Occipital lobe (tissue), 2 donors: ENCODE measurements around the gene MRPL45. TPM values are rescaled to one million over a fixed set of nuclear protein-coding genes. Genes with fewer than 3 reads are reported as not detected.

ENCODE experiments used
- DNase-seq: peaks from one replicate; lab custom pipeline; 2025; lab: John Stamatoyannopoulos, UW
- total RNA-seq: library from RNA; depleted of rRNA; stranded (reverse); fragments of >200 nt; gene quantifications from one replicate; pipeline ENCODE4 v1.2.3, GENCODE V29; 2014

Gene MRPL45
- total RNA-seq, 1 donor from 2014 or later: 33.8 TPM

DNA sequence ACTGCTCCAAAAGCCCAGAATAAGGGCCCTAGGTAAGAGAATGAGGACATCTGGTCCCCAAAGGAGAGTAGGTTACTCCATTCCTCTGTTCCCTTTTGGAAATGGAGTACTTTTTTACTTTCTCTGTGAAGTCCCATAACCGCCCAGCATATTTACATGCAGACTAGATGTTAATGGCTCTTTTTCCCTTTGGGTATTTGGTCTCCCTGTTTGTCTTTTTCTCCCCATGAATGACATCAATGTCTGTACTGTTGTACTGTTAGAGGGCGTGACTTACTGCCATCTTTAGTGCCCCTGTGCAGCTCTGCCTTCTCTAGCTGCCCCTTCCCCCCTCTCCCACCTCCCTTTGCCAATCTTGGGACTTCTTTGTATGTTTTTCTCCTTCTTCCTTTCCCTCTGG is 27.8 kb downstream of the MRPL45 start:
- no peak for DNase-seq

- no peak for DNase-seq
Measured at GRCh38 chr17:38325221-38325851, 28.4 kb downstream of the MRPL45 start.

DNA sequence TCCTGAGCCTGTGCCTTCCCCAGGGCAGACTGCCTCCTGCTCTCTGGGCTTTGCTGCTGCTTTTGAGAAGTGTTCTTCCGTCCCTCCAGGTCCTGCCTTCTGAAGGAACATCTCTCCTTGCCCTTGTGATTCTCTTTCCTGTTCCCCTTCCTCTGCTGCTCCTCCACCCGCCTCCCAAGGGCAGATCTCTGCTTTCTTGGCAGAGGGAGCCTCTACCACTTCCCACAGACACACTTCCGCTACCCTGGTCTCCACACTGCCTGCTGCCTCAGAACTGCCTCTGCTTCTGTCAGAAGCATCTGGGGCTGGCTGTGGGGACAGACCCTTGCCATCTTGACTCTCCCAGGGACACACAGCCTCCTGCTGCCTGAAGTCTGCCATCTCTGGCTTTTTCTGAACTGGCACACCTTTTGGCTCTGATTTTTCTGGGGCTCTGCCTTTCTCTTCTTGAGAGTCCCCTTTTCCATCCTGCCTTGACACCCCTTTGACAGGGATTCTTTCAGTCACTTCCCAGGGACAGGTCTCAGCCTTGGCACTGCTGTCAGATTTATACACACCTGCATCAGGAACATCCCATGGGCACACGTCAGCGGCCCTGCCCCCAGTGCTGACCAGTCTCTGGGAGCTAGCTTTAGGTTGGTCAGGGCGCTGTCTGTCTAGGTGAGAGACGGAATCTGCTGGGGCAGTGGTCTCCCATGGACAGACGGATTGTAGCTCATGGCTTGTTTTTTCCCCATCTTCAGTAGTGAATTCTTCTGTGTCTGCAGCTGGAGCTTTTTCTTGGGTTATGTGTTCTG is 30.2 kb downstream of the MRPL45 start:
- no peak for DNase-seq

- no peak for DNase-seq
Measured at GRCh38 chr17:38327936-38328335, 31.0 kb downstream of the MRPL45 start.

DNA sequence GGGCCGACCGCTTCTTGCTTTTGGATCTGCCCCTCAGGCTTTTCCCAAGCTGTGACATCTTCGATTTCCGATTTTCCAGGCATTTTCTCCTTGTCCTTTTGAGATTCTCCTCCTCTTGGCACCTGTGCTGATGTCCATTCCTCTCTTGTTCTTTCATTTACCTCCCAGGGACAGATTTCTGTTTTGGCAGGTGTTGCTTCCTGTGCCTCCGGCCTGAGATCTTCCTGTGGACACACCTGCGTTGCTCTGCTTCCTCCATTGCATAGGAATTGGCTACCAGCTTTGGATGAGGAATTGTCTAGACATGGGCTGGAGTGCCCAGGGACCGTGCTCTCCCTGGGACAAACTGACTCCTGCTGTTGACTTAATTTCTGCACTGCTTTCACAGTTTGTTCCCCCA is 31.7 kb downstream of the MRPL45 start:
- no peak for DNase-seq

GRCh38 chr17:38329284-38329683 is 32.3 kb downstream of the MRPL45 start:
- DNase-seq: no peak

DNA sequence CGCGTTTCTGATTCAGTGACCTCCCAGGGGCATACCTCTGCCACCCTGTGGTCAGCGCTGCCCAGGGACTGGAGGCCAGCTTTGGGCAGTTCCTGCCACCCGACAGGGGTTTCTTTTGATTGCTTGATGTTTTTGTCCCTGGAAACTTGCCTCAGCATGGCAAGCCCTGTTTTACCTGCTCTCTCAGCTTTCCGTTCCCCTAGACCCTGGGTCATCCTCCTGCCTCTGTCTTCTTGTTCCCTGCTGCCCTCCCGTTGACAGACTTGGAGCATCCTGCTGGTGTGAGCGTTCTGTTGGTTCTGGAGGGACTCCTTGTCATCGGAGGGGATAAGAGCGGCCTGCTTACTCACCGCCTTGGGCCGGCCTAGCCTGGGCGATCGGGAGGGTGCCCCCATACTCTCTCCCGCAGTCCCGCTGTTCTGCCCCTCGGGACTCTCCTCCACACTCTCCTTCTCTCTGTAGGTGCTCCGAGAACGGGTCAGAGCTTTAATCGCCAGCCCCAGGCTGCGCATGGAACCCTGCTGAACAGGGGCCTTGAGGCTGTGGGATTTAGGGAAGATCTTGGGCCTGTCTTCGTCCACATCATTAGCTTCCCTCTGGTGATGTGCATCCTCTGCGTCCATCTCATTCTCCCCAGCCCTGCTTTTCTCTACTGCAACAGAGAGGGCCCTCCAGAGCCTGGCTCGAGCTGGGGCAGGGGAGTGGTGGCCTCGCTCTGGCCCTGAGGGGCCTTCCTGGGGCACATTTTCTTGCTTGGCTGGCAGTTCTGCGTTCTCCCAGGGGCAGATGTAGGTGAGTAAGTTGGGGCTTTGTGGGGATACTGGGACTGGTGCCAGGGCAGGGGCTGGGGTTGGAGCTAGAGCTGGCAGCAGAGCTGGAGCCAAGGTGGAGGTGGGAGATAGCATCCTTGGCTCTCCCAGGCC is 33.1 kb downstream of the MRPL45 start:
- no peak for DNase-seq

GRCh38 chr17:38330941-38331411 is 34.0 kb downstream of the MRPL45 start:
- DNase-seq: no peak

DNA sequence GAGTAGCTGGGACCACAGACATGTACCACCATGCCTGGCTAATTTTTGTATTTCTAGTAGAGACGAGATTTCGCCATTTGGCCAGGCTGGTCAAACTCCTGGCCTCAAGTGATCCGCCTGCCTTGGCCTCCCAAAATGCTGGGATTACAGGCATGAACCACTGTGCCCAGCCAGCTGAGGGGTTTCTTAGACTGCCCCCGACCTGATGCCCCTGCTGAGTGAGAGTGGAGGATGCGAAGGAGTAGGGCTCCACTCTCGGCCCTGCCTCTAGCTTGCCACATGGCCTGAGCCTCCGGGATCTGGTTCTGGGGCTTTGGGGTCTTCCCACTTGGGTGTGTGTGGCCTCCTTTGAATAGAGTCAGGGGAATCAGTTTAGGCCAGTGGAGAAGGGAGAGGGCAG is 35.8 kb downstream of the MRPL45 start:
- DNase-seq: no peak

- DNase-seq: no peak
Measured at GRCh38 chr17:38333635-38334295, 36.8 kb downstream of the MRPL45 start.

DNA sequence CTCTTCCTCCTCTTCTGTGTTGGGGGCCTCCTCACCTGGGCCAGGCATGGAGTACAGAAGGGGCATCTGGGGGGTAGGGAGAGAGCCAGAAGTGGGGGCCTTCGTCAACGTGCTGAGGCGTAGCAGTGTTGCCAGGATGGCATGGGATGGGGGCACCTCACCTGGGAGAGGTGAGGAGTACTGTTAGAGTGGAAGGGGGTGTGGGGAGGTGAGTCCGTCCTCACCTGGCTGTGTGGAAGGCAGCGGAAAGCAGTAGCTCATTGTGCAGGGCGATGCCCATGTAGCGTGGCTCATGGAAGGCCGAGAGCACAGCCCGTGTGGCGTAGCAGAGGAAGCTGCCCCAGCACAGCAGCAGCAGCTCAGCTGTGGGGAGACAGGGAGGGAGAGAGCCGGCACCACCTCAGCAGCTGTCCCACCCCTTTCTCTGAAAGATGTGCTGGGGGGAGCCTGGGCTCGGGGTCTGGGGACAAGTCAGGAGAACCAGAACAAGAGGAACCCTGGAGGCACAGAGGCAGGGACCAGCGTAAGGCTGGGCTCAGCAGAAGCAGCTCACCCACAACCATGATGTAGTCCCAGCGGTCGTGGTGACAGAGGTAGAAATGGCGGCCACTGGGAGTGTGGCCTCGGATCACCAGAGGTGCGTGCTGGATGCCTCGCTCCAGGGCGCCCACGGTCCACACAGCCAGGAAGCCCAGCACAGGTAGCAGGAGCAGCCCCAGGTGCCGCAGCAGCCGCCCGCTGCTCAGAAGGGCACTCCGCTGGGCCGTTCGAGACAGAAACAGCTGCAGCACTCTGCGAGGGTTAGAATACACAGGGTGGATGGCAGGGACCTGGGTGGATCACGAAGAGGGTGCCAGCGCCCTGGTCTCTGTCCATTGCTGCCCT is 37.8 kb downstream of the MRPL45 start:
- no peak for DNase-seq

DNA sequence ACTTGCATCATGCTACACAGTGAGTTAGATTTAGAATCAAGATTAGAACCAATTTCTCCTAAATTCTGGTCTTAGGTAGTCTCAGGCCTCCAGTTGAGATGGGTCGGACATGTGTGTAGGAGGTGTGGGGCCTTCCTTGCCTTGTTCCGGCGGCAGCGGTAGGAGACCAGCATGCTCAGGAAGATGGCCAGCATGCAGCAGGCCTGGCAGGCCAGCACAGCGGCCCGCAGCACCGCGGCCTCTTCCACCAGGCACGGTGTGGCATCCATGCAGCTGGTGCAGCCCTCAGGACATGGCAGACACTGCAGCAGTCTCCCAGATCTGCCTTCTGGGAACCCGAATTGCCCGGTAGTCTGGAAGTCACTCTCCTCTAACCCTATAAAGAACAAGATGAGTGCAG is 39.9 kb downstream of the MRPL45 start:
- DNase-seq: no peak

- DNase-seq: no peak
Measured at GRCh38 chr17:38338053-38338452, 41.1 kb downstream of the MRPL45 start.

DNA sequence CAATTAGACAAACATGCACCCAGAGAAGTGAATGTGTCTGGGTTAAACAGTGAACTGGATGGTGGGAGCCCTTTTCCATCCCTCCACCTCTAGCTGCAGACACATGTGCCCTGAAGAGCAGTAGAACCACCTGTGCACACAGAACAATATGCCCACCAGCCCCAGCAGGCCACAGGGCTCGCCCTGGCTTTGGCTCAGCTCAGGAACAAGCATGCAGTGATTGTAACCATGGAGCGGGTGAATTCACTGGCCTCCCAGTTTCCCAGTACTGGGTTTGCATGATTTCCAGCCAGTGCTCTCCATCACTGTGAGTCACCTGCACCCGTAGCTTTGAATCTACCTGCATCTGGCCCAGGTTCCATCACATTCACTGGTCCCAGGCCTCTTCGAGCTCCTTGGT is 41.6 kb downstream of the MRPL45 start:
- no peak for DNase-seq

- no peak for DNase-seq
Measured at GRCh38 chr17:38339891-38340290, 42.9 kb downstream of the MRPL45 start.

DNA sequence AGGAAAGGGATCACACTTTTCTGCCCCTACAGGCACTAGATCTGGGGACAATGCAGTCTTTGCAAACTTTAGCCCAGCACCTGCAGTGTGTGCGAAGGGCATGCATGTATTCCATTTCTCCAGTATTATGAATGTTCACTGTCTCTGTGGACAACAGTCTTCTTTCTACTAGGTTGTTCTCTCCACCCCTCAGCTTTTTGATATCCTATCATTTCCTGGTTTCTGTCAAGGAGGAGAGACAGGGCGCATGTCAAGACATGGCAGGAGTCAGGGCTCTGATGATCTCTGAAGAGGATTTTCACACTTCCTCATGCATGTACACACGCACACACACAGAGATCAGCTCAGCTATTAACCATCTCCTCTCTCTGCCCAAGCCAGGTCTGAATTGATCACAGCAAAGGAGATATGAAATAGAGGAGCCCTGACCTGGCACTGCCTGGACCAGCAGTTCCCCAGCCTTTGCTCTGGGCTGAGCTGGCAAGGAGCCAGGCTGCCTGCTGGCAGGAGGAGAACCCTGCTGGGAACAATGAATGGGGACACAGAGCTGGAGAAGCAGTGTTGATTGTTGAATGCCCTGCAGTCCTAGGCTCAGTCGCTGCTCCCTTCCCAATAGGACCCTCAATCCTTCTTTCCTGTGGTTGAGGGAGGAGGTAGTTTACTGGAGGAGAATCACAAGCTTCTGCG is 44.2 kb downstream of the MRPL45 start:
- DNase-seq: peak; percentile 50

- DNase-seq: no peak
Measured at GRCh38 chr17:38342886-38343607, 46.1 kb downstream of the MRPL45 start.

DNA sequence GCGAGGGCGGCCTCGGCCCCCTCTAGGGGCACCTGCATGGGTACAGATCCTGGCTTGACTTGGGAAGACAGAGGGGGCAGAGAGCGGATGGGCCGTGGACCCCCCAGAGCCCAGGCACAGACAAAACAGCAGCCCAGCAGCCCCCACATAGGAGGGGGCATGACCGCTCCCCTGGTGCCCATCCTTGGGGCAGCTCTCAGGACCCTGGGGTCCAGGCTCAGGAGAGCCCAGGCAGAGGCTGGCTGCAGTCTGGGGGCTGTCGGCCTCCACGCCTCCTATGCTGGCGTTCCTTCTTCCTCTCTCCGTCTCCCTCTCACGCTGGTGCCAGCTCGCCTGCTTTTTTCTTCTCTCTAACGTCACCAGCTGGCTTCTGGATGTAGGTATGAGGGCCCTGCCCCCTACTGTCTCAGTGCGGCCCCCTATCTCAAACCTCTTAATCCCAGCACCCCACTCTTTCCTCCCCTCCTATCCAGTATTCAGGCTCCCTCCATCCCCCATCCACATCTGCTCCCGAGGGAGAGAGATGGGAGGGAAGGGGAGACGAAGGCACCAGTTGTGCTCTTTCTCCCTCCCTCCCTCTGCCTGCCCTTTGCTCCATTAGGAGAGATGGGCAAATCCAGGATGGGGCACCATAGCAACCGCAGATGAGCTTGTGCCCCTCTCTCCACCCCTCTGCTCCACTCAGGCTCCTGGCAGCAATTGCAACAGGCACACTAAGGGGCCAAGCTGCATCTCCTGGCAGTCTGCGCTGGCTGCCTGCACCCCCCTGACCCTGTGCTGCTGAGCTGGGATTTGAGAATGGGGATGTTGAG is 46.8 kb downstream of the MRPL45 start, which contains the start of gene GPR179:
Gene GPR179, minus strand, starts transcription at position 349 of the 812 bp plus-strand sequence. Its CDS starts 167 bp downstream, at position 182.
- DNase-seq: no peak
